Measurements from ENCODE around the gene ROM1.

The ROM1 gene

GRCh38 chr11:62612366-62613290 is at the start of gene ROM1, which contains the start of gene EML3:
Gene ROM1 (plus strand): TSS chr11:62613257. CDS start chr11:62613282, 25 bp downstream.
Gene EML3 (minus strand): TSS chr11:62612775. CDS start chr11:62612457, 318 bp downstream.
- H3K4me1 ChIP-seq (ENCODE audit: insufficient read depth, low read length), result peaks cover 21% of the 10 kb centered on the region
- peak within 1 kb of the TSS; percentile 82 to 99 for H3K4me3 ChIP-seq (ENCODE audit: low read depth in 1 of 2, low read length in 2 of 2)
- H3K9me3 ChIP-seq (ENCODE audit: insufficient read depth, low read length, severe bottlenecking), result no peaks in the 10 kb centered on the region
- TF ChIP-seq CTCF (IDR thresholded peaks at IDR 0.05; ENCODE audit: borderline replicate concordance, extremely low read depth, low read length, poor library complexity, severe bottlenecking) (peak; percentile 86), EZH2 (IDR thresholded peaks at IDR 0.05; ENCODE audit: borderline replicate concordance, low read depth, low read length, severe bottlenecking) (no peak)
- H4K20me1 ChIP-seq (ENCODE audit: insufficient read depth, low read length), result no peaks in the 10 kb centered on the region
- peak; percentile 96 for DNase-seq
- H3K4me2 ChIP-seq (ENCODE audit: insufficient read depth, low read length), result peak within 1 kb of the TSS; percentile 98
- H3K27ac ChIP-seq (ENCODE audit: low read length), result peak within 1 kb of the TSS; percentile 86
- peaks cover 34% of the 10 kb centered on the region for H3K36me3 ChIP-seq (ENCODE audit: insufficient read depth, low read length)
- H3K9ac ChIP-seq (ENCODE audit: low read depth, low read length), result peak within 1 kb of the TSS; percentile 80
- peak within 1 kb of the TSS; percentile 96 for H2AFZ ChIP-seq (ENCODE audit: low read depth, low read length)
- no peaks in the 10 kb centered on the region for H3K27me3 ChIP-seq (ENCODE audit: insufficient read depth, low read length, poor library complexity)
- H3K79me2 ChIP-seq (ENCODE audit: insufficient read depth, low read length), result peaks cover 12% of the 10 kb centered on the region
- peak; percentile 87 for ATAC-seq (ENCODE audit: insufficient read depth, low read depth)

GRCh38 chr11:62565100-62565802 is 47.8 kb upstream of the ROM1 start:
- H3K9ac ChIP-seq (ENCODE audit: low read depth, low read length), result no peak overlapping the region
- no peak for TF ChIP-seq EZH2 (IDR thresholded peaks at IDR 0.05; ENCODE audit: borderline replicate concordance, low read depth, low read length, severe bottlenecking)
- TF ChIP-seq CTCF (IDR thresholded peaks at IDR 0.05; ENCODE audit: borderline replicate concordance, extremely low read depth, low read length, poor library complexity, severe bottlenecking), result no peak
- no peak overlapping the region for H2AFZ ChIP-seq (ENCODE audit: low read depth, low read length)
- H3K27ac ChIP-seq (ENCODE audit: low read length), result no peak overlapping the region
- H3K27me3 ChIP-seq (ENCODE audit: insufficient read depth, low read length, poor library complexity), result no peaks in the 10 kb centered on the region
- H4K20me1 ChIP-seq (ENCODE audit: insufficient read depth, low read length), result peaks cover 42% of the 10 kb centered on the region; the same call in 1 of the 2 replicates
- peaks cover 69% of the 10 kb centered on the region for H3K79me2 ChIP-seq (ENCODE audit: insufficient read depth, low read length)
- no peaks in the 10 kb centered on the region for H3K9me3 ChIP-seq (ENCODE audit: insufficient read depth, low read length, severe bottlenecking)
- no peak for DNase-seq
- ATAC-seq (ENCODE audit: insufficient read depth, low read depth), result no peak
- peaks cover 46% of the 10 kb centered on the region for H3K4me1 ChIP-seq (ENCODE audit: insufficient read depth, low read length)
- H3K4me2 ChIP-seq (ENCODE audit: insufficient read depth, low read length), result no peak overlapping the region
- H3K4me3 ChIP-seq (ENCODE audit: low read depth in 1 of 2, low read length in 2 of 2), result no peak overlapping the region
- H3K36me3 ChIP-seq (ENCODE audit: insufficient read depth, low read length), result peaks cover 94% of the 10 kb centered on the region

GRCh38 chr11:62566247-62566646 is 46.8 kb upstream of the ROM1 start:
- H3K79me2 ChIP-seq (ENCODE audit: insufficient read depth, low read length), result peaks cover 72% of the 10 kb centered on the region
- no peak for ATAC-seq (ENCODE audit: insufficient read depth, low read depth)
- no peak overlapping the region for H2AFZ ChIP-seq (ENCODE audit: low read depth, low read length)
- H3K27ac ChIP-seq (ENCODE audit: low read length), result no peak overlapping the region
- peaks cover 94% of the 10 kb centered on the region for H3K36me3 ChIP-seq (ENCODE audit: insufficient read depth, low read length)
- no peak for TF ChIP-seq CTCF (IDR thresholded peaks at IDR 0.05; ENCODE audit: borderline replicate concordance, extremely low read depth, low read length, poor library complexity, severe bottlenecking)
- TF ChIP-seq EZH2 (IDR thresholded peaks at IDR 0.05; ENCODE audit: borderline replicate concordance, low read depth, low read length, severe bottlenecking), result no peak
- H3K27me3 ChIP-seq (ENCODE audit: insufficient read depth, low read length, poor library complexity), result no peaks in the 10 kb centered on the region
- H3K4me3 ChIP-seq (ENCODE audit: low read depth in 1 of 2, low read length in 2 of 2), result no peak overlapping the region
- H3K4me1 ChIP-seq (ENCODE audit: insufficient read depth, low read length), result peaks cover 48% of the 10 kb centered on the region
- H3K9ac ChIP-seq (ENCODE audit: low read depth, low read length), result no peak overlapping the region
- H4K20me1 ChIP-seq (ENCODE audit: insufficient read depth, low read length), result peaks cover 45% of the 10 kb centered on the region; the same call in 1 of the 2 replicates
- DNase-seq, result no peak
- H3K4me2 ChIP-seq (ENCODE audit: insufficient read depth, low read length), result no peak overlapping the region
- no peaks in the 10 kb centered on the region for H3K9me3 ChIP-seq (ENCODE audit: insufficient read depth, low read length, severe bottlenecking)

All from DND-41 (cell line).